GM12874 (cell line): ENCODE data around the gene TRIP13.

Experiments used
- TF ChIP-seq, protein P1 (sequence below): IDR thresholded peaks from 2 replicates; pipeline ENCODE4 v1.5.1; 2011; ENCODE audit warnings: low read depth, mild to moderate bottlenecking, control low read depth, low read length, moderate library complexity; ENCODE audit not compliant: insufficient read depth

TRIP13 gene

GRCh38 chr5:886716-887325, 5.9 kb upstream of the TRIP13 start:
- TF ChIP-seq, protein P1, sequence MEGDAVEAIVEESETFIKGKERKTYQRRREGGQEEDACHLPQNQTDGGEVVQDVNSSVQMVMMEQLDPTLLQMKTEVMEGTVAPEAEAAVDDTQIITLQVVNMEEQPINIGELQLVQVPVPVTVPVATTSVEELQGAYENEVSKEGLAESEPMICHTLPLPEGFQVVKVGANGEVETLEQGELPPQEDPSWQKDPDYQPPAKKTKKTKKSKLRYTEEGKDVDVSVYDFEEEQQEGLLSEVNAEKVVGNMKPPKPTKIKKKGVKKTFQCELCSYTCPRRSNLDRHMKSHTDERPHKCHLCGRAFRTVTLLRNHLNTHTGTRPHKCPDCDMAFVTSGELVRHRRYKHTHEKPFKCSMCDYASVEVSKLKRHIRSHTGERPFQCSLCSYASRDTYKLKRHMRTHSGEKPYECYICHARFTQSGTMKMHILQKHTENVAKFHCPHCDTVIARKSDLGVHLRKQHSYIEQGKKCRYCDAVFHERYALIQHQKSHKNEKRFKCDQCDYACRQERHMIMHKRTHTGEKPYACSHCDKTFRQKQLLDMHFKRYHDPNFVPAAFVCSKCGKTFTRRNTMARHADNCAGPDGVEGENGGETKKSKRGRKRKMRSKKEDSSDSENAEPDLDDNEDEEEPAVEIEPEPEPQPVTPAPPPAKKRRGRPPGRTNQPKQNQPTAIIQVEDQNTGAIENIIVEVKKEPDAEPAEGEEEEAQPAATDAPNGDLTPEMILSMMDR = no peak

DNA sequence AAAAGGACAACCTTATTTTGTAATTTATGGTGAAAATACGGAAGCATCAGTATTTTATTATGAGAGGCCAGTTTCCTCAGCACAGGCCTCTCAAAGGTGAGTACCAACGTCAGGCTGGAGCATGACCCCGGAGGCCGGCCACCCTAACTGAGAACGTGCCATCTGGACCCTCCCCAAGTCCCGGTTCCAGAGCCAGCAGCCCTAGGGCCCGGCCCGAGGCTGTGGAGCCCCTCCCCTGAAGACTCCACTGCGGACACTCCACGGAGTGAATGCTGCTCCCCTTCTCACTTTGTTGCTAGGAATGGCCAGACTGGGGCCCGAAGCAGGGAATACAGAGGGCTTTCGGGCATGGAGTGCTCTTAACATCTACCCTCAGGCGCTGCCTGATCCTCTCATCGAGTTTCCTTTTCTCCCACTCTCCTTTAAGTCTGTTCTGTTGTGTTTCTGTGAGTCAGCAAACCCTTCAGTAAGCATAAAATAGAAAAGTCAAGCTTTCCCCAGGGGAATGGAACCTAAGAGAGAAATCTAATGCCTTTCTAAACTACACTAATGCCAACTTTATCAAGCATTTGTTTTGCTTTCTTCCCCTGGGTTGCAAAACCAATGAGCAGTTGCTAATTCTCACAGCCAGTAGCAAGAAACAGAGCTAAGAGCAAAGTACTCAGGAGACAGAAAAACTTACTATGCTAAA, 4.6 kb upstream of the TRIP13 start:
- TF ChIP-seq, protein P1 = no peak

- TF ChIP-seq, protein P1 = no peak
These were observed 4.0 kb upstream of the TRIP13 start for GRCh38 chr5:888638-889035.

GRCh38 chr5:889075-889710, 3.5 kb upstream of the TRIP13 start:
- TF ChIP-seq, protein P1 = no peak

DNA sequence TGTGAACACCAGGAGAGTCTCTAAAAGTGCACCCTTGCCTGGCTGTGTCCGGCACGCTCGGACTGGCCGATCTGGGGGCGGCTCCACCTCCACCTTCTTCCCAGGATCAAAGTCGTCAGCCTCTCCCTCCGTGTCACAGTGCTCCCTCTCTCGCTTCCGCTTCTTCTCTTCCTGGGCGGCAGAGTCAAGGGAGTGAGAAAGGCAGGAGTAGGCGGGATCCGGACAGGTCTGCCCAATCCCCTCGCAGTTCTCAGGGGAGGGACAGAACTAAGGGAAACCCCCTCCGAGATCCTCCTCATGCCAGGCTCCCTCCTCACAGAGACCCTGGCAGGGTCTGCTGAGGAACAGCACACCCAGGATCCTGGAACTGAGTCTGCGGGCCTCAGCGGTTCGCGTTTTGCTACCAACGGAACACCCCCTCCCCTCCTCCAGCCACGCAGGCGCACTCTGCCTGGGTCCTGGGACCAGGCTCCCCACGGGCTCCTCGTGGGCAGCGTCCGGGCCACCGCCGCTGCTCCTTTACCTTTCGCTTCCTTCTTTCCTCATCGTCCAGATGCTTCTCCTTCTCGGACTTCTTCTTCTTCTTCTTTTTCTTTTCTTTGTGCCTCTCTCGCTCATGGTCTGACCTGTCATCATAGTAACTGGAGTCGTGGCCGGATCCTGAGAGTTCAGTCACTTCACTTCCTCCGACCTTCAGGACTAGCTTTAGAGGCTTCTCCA, 1.4 kb upstream of the TRIP13 start:
- TF ChIP-seq, protein P1 = no peak

DNA sequence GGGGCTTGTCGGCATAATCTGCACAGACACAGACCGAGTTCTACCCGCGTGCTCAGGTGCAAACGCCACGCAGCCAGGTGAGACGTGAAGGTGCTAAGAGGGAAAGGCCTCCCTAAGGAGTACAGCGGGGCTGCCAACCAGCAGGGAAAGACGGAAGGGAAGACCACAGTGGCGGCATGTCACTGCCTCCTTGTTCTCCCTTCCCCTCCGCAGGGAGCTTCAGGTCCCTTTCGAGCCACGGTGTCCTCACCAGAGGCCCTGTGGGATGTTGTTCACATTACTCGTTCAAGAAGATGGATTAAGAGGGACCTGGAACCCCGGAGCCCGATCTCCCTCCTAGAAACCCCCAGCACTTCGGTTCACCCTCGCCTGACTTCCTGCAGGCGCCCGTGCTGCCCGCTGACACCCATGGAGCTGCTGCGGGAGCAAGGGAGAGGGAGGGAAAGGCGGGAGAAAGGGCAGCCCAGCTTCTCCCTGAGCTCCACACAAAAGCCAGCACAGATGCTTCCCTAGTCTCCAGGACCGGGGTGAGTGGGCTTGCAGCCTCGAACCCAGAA, 769 bp upstream of the TRIP13 start:
- TF ChIP-seq, protein P1 = no peak

- TF ChIP-seq, protein P1 = no peak
These were observed 438 bp downstream of the TRIP13 start for GRCh38 chr5:893137-893506.
